Stimulated activated CD4-positive, alpha-beta T cell treated with anti-CD3 and anti-CD28 coated beads, Interleukin-2, amount 100 ng/mL, for 24 hours (primary cell): Measurements from ENCODE around the gene KRT17.
"Not testable (repeated sequence)": the region's sequence is repeated elsewhere in the genome, so short reads cannot be mapped to it uniquely, and the experiment has no call there.

Experiments used
- DNase-seq, 2 donors: peaks; one replicate each; pipeline ENCODE4 v3.0.0-alpha.2; 2020

The KRT17 gene

GRCh38 chr17:41619036-41619926 is 5.1 kb downstream of the KRT17 start:
- no peak for DNase-seq

GRCh38 chr17:41618341-41619035 is 5.9 kb downstream of the KRT17 start:
- no peak for DNase-seq

- DNase-seq: no peak
Observed at GRCh38 chr17:41617698-41618097, 6.7 kb downstream of the KRT17 start.

GRCh38 chr17:41617136-41617535 is 7.2 kb downstream of the KRT17 start:
- no peak for DNase-seq

GRCh38 chr17:41616486-41616885 is 7.9 kb downstream of the KRT17 start:
- not testable (repeated sequence) for DNase-seq

GRCh38 chr17:41615454-41615853 is 8.9 kb downstream of the KRT17 start:
- DNase-seq: no peak

- not testable (repeated sequence) for DNase-seq
Observed at GRCh38 chr17:41614767-41615166, 9.6 kb downstream of the KRT17 start.

GRCh38 chr17:41614098-41614497 is 10.3 kb downstream of the KRT17 start:
- DNase-seq: no peak

GRCh38 chr17:41613277-41614082 is 10.9 kb downstream of the KRT17 start:
- DNase-seq: no peak

- DNase-seq: not testable (repeated sequence)
Observed at GRCh38 chr17:41612376-41613160, 11.8 kb downstream of the KRT17 start, which contains the start of gene KRT16. KRT16 (minus strand) TSS chr17:41612767; CDS start chr17:41612688, 79 bp downstream.

GRCh38 chr17:41610965-41611640 is 13.3 kb downstream of the KRT17 start:
- no peak for DNase-seq

- DNase-seq: peak in 1 of 2 donors; percentile 16
Observed at GRCh38 chr17:41610061-41610517, 14.3 kb downstream of the KRT17 start.

GRCh38 chr17:41606930-41607329 is 17.4 kb downstream of the KRT17 start:
- DNase-seq: not testable (repeated sequence)

GRCh38 chr17:41602524-41602923 is 21.9 kb downstream of the KRT17 start:
- no peak for DNase-seq

- no peak for DNase-seq
Observed at GRCh38 chr17:41600318-41600717, 24.1 kb downstream of the KRT17 start.

GRCh38 chr17:41599680-41600079 is 24.7 kb downstream of the KRT17 start:
- no peak for DNase-seq

- no peak for DNase-seq
Observed at GRCh38 chr17:41595585-41595984, 28.8 kb downstream of the KRT17 start.

- no peak for DNase-seq
Observed at GRCh38 chr17:41594363-41594915, 29.9 kb downstream of the KRT17 start.

GRCh38 chr17:41593306-41593981 is 30.9 kb downstream of the KRT17 start:
- no peak for DNase-seq

GRCh38 chr17:41592601-41593305 is 31.6 kb downstream of the KRT17 start:
- DNase-seq: no peak
